Measurements from ENCODE around the gene CYS1. TPM values are rescaled to one million over a fixed set of nuclear protein-coding genes. Genes with fewer than 3 reads are reported as not detected.

CYS1 gene
- total and polyA plus RNA-seq, 2 of the 13 experiments (the other 11 are each of a cell fraction or from before 2014, with no cell fraction given): 0.04 TPM; not detected in 1

GRCh38 chr2:10120158-10120876, 40.1 kb upstream of the CYS1 start (continued):
- TF ChIP-seq, protein P1, sequence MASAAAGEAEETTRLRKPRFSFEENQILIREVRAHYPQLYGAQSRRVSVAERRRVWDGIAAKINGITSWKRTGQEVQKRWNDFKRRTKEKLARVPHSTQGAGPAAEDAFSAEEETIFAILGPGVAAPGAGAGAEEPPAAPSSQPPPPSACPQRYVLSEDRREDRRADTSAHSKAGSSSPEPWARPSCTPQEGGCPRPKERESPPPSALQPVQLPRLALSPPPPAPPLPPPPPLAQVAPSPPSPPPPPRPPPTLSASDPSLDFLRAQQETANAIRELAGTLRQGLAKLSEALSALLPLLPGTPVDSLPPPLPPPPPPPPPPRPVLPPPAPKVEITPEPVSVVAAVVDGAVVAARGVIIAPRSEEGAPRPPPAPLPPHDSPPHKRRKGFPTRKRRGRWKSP (CRISPR knock-in tag; IDR thresholded peaks at IDR 0.05): peak; percentile 98
- TF ChIP-seq MAFK (conservative IDR thresholded peaks at IDR 0.05 in 1 of 2, IDR thresholded peaks at IDR 0.05 in 1 of 2; ENCODE audit: low read length in 2 of 2) (no peak; a peak in 1 of 4 replicates), ZNF331 (CRISPR knock-in tag; IDR thresholded peaks at IDR 0.05) (no peak; the same call in 1 of the 2 replicates), PAXIP1 (CRISPR knock-in tag; conservative IDR thresholded peaks at IDR 0.05) (peak; percentile 69), CHCHD3 (CRISPR knock-in tag; IDR thresholded peaks at IDR 0.05) (no peak), EP300 (IDR thresholded peaks at IDR 0.05; ENCODE audit: low read depth in 2 of 2, low read length in 2 of 2) (peak in 1 of 2 experiments; percentile 30; a peak in 3 of 4 replicates), EP300 (CRISPR knock-in tag; IDR thresholded peaks at IDR 0.05; ENCODE audit: borderline replicate concordance) (no peak; the same call in 1 of the 2 replicates), ZBTB37 (CRISPR knock-in tag; IDR thresholded peaks at IDR 0.05) (0 out of 2 replicates have a peak, but pooled peaks have one; percentile 11), ZNF629 (CRISPR knock-in tag; conservative IDR thresholded peaks at IDR 0.05) (0 out of 2 replicates have a peak, but pooled peaks have one; percentile 33), PRMT3 (CRISPR knock-in tag; IDR thresholded peaks at IDR 0.05; ENCODE audit: borderline replicate concordance, low read depth) (peak; percentile 82; the same call in 1 of the 2 replicates), TARDBP (CRISPR knock-in tag; IDR thresholded peaks at IDR 0.05) (peak; percentile 93), PAWR (CRISPR knock-in tag; IDR thresholded peaks at IDR 0.05; ENCODE audit: borderline replicate concordance) (0 out of 2 replicates have a peak, but pooled peaks have one; percentile 63), ZNF546 (CRISPR knock-in tag; conservative IDR thresholded peaks at IDR 0.05) (peak; percentile 84; the same call in 1 of the 2 replicates), SOX13 (IDR thresholded peaks at IDR 0.05) (no peak), SOX13 (CRISPR knock-in tag; conservative IDR thresholded peaks at IDR 0.05 in 1 of 2, IDR thresholded peaks at IDR 0.05 in 1 of 2) (peak in 1 of 2 experiments; percentile 42; a peak in 2 of 4 replicates), KMT2B (CRISPR knock-in tag; IDR thresholded peaks at IDR 0.05) (peak; percentile 74), TBL1XR1 (IDR thresholded peaks at IDR 0.05; ENCODE audit: borderline replicate concordance, low read length, partially characterized antibody) (peak; percentile 75), FOXO1 (CRISPR knock-in tag; IDR thresholded peaks at IDR 0.05) (peak; percentile 63), ZNF777 (CRISPR knock-in tag; IDR thresholded peaks at IDR 0.05) (peak; percentile 71), IRF2 (CRISPR knock-in tag; IDR thresholded peaks at IDR 0.05) (peak; percentile 82; the same call in 1 of the 2 replicates), SIN3B (IDR thresholded peaks at IDR 0.05; ENCODE audit: low read length) (no peak), CBX5 (CRISPR knock-in tag; IDR thresholded peaks at IDR 0.05; ENCODE audit: borderline replicate concordance) (peak; percentile 70), NFE2L2 (IDR thresholded peaks at IDR 0.05; ENCODE audit: low read length) (0 out of 2 replicates have a peak, but pooled peaks have one; percentile 26)
- TF ChIP-seq, protein P2, sequence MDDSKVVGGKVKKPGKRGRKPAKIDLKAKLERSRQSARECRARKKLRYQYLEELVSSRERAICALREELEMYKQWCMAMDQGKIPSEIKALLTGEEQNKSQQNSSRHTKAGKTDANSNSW (CRISPR knock-in tag; IDR thresholded peaks at IDR 0.05; ENCODE audit: borderline replicate concordance): no peak; the same call in 1 of the 2 replicates

All from HepG2 (cell line).